HG03103 (cell line): ENCODE results near the gene TSGA10IP.
"Not testable (repeated sequence)": the region's sequence is repeated elsewhere in the genome, so short reads cannot be mapped to it uniquely, and the experiment has no call there.

Experiments
- ATAC-seq: cut with Tn5 transposase; IDR thresholded peaks from one replicate; pipeline ENCODE4 v1.9.1; 2021; ENCODE audit warnings: low read depth; ENCODE audit not compliant: unreplicated experiment

TSGA10IP gene

DNA sequence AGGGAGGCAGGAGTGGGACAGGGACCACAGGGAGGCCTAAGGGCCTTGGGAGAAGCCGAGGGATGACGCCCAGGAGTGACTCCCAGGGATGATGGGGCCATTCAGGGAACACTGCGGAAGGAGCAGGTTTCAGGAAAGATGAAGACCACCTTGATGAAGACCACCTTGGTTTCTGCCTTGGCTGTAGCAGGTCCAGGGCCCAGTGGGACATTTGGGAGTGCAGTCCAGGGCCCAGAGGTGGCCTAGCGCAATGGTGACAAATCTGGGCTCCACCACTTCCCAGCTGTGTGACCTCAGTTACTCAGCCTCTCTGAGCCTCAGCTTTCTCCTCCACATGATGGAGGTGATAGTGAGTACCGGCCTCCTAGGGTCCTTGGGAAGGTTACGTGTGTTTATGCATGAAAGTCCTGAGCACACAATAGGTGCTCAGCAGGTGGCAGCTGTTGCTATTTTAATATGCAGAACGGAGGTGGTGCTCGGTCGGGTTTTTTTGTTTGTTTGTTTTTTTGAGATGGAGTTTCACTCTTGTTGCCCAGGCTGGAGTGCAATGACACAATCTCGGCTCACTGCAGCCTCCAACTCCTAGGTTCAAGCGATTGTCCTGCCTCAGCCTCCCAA is 770 bp downstream of the TSGA10IP start:
- ATAC-seq, result no peak

DNA sequence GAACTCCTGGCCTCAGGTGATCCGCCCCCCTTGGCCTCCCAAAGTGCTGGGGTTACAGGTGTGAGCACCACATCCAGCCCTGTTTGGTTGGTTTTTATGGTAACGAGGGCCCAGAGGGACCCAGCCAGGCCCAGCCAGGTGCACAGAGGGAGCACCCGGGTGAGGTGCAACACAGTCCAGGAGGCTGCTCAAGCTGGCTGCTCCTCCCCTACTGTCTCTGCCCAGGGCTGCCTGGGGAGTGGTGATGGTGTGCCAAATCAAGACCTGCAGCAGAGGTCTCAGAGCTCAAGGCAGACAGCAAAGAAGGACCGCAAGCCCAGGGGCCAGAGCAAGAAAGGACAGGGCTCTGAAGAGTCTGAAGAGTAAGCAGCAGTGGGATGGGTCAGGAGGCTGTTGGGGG is 1.4 kb downstream of the TSGA10IP start:
- ATAC-seq, result no peak

- ATAC-seq, result no peak
Measured at GRCh38 chr11:65947133-65947532, 1.9 kb downstream of the TSGA10IP start.

GRCh38 chr11:65947603-65948125 is 2.4 kb downstream of the TSGA10IP start:
- no peak for ATAC-seq

GRCh38 chr11:65950711-65951110 is 5.4 kb downstream of the TSGA10IP start:
- ATAC-seq, result not testable (repeated sequence)

DNA sequence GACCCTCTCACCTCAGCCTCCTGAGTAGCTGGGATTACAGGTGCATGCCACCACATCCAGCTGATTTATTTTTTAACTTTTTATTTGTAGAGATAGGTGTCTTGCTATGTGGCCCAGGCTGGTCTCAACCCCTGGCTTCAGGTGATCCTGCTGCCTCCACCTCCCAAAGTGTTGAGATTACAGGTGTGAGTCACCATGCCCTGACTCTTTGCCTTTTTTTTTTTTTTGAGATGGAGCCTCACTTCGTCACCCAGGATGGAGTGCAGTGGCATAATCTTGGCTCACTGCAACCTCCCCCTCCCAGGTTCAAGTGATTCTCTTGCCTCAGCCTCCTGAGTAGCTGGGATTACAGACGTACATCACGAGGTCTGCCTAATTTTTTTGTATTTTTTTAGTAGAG is 6.4 kb downstream of the TSGA10IP start:
- not testable (repeated sequence) for ATAC-seq

- ATAC-seq, result no peak
Measured at GRCh38 chr11:65952052-65952521, 6.8 kb downstream of the TSGA10IP start.

GRCh38 chr11:65953471-65953870 is 8.2 kb downstream of the TSGA10IP start:
- no peak for ATAC-seq

- ATAC-seq, result no peak
Measured at GRCh38 chr11:65954771-65955170, 9.5 kb downstream of the TSGA10IP start.

GRCh38 chr11:65958291-65958690 is 13.0 kb downstream of the TSGA10IP start:
- no peak for ATAC-seq

DNA sequence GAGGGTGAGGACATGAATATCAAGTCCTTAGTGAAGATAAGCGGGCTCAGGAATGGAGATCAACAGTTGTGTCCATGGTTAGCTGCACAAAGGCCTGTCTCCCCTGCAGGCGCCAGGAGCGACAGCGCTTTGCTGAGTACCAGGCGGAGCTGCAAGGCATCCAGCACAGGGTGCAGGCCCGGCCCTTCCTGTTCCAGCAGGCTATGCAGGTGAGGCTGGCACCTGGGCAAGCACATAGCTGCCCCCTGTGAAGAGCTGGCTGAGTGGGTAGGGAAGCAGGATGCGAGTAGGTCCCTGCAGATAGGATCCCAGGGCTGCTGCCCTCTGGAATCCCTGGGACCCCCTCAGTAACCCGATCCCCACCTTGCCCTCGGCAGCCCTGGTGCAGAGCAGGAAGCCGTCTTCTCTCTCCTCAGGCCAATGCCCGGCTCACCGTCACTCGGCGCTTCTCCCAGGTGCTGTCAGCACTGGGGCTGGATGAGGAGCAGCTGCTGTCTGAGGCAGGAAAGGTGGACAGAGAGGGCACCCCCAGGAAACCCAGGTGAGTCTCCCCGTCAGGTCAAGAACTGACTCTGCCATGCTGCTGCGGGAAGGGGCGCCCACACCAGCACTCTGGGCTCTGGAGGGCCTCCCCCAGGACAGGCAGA is 13.6 kb downstream of the TSGA10IP start:
- no peak for ATAC-seq

GRCh38 chr11:65960824-65961266 is 15.6 kb downstream of the TSGA10IP start:
- no peak for ATAC-seq

GRCh38 chr11:65961267-65962140 is 16.2 kb downstream of the TSGA10IP start, which contains the start of gene SART1:
Gene SART1, plus strand, starts transcription at chr11:65961734. Its CDS starts 47 bp downstream, at chr11:65961781.
- ATAC-seq, result peak; percentile 81

GRCh38 chr11:65962141-65962564 is 16.9 kb downstream of the TSGA10IP start:
- ATAC-seq, result no peak

DNA sequence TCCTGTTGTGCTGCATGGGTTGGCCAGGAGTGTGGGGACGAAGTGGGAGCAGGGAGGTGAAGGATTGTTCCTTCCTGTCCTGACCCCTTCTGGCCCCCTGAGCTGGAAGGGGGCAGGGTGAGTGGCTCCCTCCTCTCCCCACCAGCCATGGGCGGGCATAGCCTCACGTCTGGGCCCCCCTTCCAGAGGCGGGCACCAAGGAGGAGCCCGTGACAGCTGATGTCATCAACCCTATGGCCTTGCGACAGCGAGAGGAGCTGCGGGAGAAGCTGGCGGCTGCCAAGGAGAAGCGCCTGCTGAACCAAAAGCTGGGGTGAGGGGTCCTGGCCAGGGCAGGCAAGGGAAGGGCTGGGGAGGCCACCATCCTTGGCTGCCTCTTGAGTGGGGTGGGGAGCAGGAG is 19.6 kb downstream of the TSGA10IP start:
- ATAC-seq, result no peak

GRCh38 chr11:65965986-65966762 is 20.9 kb downstream of the TSGA10IP start:
- ATAC-seq, result no peak

- ATAC-seq, result no peak
Measured at GRCh38 chr11:65967329-65967934, 22.2 kb downstream of the TSGA10IP start.

DNA sequence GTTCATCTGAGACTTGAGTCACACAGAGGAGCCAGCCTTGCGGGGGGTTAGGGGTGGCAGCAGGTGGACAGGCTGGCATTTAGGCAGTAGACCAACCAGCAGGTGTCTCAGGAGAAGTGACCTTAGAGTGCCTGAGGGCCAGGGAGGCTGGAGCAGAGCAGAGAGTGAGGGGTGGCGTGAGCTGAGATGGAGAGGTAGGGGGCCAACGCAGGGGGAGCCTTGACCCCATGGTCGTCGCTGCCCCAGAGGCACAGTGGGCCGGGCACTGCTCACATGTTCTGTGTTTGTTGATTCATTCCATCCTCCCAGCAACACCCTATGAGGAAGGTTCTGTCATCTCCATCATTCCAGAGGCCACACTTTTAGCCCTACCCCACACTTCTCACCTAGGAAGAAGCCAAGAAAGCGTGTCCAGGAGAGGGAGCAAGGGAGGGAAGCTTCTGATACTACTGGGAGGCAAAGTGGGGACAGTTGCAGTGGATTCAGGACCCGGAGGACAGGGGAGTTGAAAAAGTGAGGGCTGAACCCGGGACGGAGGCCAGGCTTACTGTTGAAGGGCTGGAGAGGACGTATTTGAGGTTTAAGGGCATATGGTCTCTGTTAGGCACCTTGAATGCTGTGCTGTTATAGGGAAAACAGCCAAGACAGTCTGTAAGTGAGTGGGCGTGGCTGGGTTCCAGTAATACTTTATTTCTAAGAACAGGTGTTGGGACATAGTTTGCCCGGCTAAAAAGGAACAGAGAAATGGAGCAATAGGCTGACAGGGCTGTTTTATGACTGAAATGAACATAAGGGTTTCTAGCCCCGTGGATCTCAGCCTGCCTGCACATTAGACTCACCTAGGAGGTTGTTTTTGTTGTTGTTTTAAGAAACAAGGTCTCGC is 23.6 kb downstream of the TSGA10IP start:
- ATAC-seq, result no peak

- ATAC-seq, result no peak
Measured at GRCh38 chr11:65972116-65972515, 26.8 kb downstream of the TSGA10IP start.
